Bronchial epithelial cell (primary cell): Measurements from ENCODE around the gene CABLES2. TPM values are rescaled to one million over a fixed set of nuclear protein-coding genes. Genes with fewer than 3 reads are reported as not detected.

Source experiments
- DNase-seq: peaks from one replicate; pipeline ENCODE4 v3.0.0-alpha.2; 2010; ENCODE audit warnings: low read depth
- FAIRE-seq: peaks from 2 replicates; lab custom pipeline; 2011; peaks lifted over from hg19 to GRCh38; lab: Jason Lieb, UNC
- H3K27me3 ChIP-seq: 2 replicates; pipeline ENCODE4 v1.5.1; 2011; ENCODE audit warnings: low read length; ENCODE audit not compliant: control insufficient read depth, insufficient read depth
- H3K36me3 ChIP-seq: 2 replicates; pipeline ENCODE4 v1.5.1; 2011; ENCODE audit warnings: low read length; ENCODE audit not compliant: control insufficient read depth, insufficient read depth
- H3K4me3 ChIP-seq: 2 replicates; pipeline ENCODE4 v1.5.1; 2011; ENCODE audit warnings: mild to moderate bottlenecking, low read depth, low read length, control low read depth
- total RNA-seq: library from RNA; depleted of rRNA; stranded (reverse); fragments of >200 nt; gene quantifications from 2 replicates; pipeline ENCODE4 v1.2.1, GENCODE V29; 2014
- TF ChIP-seq, protein P1 (sequence below): IDR thresholded peaks from 2 replicates; pipeline ENCODE4 v1.5.1; 2011; ENCODE audit warnings: mild to moderate bottlenecking, moderate library complexity, low read length, control low read depth, inconsistent platforms; ENCODE audit not compliant: insufficient read depth, severe bottlenecking

Gene CABLES2
- total RNA-seq, 1 donor from 2014 or later = 1.3 TPM

- DNase-seq = no peak
- no peak for FAIRE-seq
- H3K27me3 ChIP-seq = no peaks in the 10 kb centered on the region
- H3K36me3 ChIP-seq = peaks cover 5% of the 10 kb centered on the region
- TF ChIP-seq, protein P1, sequence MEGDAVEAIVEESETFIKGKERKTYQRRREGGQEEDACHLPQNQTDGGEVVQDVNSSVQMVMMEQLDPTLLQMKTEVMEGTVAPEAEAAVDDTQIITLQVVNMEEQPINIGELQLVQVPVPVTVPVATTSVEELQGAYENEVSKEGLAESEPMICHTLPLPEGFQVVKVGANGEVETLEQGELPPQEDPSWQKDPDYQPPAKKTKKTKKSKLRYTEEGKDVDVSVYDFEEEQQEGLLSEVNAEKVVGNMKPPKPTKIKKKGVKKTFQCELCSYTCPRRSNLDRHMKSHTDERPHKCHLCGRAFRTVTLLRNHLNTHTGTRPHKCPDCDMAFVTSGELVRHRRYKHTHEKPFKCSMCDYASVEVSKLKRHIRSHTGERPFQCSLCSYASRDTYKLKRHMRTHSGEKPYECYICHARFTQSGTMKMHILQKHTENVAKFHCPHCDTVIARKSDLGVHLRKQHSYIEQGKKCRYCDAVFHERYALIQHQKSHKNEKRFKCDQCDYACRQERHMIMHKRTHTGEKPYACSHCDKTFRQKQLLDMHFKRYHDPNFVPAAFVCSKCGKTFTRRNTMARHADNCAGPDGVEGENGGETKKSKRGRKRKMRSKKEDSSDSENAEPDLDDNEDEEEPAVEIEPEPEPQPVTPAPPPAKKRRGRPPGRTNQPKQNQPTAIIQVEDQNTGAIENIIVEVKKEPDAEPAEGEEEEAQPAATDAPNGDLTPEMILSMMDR = no peak
- H3K4me3 ChIP-seq = no peak overlapping the region
Observed at GRCh38 chr20:62394248-62395245, 12.5 kb downstream of the CABLES2 start.

- FAIRE-seq (no peak), DNase-seq (no peak)
- Histone ChIP-seq H3K27me3 (no peaks in the 10 kb centered on the region), H3K36me3 (peaks cover 10% of the 10 kb centered on the region), H3K4me3 (no peak overlapping the region)
- TF ChIP-seq, protein P1 = no peak
Observed at GRCh38 chr20:62393830-62394229, 13.3 kb downstream of the CABLES2 start.

DNA sequence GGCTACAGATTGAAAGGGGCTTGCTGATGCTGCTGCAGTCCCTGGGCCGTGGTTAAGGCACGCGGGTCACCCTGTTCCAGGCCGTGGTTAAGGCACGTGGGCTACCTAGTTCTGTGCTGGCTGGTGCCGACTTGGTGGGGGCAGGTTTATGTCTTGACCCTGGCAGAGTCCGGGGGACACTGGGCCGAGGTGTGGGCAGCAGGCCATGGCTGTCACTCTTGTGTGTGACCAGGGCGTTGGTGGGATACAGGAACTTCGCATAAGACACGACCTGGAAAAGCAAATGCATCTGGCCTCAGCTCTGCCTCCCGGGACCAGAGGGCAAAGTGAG is 13.8 kb downstream of the CABLES2 start:
- H3K36me3 ChIP-seq = peaks cover 12% of the 10 kb centered on the region
- H3K27me3 ChIP-seq = no peaks in the 10 kb centered on the region
- FAIRE-seq (no peak), DNase-seq (no peak)
- H3K4me3 ChIP-seq = no peak overlapping the region
- TF ChIP-seq, protein P1 = no peak

DNA sequence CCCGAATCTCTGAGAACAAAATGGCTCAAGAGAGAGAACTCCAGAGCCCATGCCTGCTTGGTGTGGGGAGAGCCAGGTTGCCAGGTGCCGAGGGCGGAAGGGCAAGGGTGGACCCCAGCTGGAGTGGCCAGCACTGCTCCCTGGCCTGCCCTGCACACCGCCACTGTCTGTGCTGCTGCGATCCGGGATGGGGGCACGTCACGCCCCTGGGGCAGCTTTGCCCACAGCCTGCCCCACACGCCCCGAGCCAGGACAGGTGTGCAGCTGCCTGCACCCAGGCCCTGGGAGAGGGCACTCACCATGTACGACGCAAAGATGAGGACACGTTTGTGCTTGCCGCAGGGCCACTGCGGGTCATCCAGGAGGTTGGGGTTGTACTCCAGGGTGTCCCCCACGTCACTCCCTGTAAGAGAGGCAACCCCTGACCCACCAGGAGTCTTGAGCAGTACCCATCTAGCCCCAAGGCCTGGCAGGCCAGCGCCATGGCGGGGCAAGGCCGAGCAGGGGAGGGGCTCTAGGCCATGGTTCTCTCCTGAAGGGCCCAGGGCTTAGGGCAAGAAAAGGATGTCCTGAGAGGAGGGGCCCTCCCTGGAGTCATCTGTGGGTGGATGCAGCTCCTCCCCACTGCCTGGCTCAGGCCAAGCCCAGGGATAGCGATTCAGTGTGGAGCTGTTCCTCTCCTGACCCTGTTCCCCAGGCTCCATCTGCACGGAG is 14.3 kb downstream of the CABLES2 start:
- DNase-seq (no peak), FAIRE-seq (no peak)
- peaks cover 14% of the 10 kb centered on the region for H3K36me3 ChIP-seq
- no peak overlapping the region for H3K4me3 ChIP-seq
- no peaks in the 10 kb centered on the region for H3K27me3 ChIP-seq
- TF ChIP-seq, protein P1 = no peak

DNA sequence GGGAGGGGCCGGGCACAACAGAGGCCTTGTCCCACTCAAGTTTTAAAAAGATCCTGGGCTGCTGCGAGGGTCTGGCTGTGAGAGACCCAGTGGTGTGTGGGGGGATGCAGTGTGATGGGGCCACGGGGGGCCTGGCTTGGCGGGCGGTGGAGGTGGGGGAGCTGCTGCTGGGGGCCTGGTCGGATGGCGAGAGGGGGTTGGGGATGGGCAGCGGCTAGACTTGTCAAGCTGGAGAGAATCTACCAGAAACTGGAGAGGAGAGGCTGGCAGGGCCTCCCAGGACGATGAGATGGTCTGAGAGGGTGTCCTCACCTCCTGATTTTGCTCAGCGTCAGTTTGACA is 15.0 kb downstream of the CABLES2 start:
- TF ChIP-seq, protein P1 = no peak
- H3K36me3 ChIP-seq = peaks cover 17% of the 10 kb centered on the region
- FAIRE-seq (no peak), DNase-seq (no peak)
- no peak overlapping the region for H3K4me3 ChIP-seq
- H3K27me3 ChIP-seq = no peaks in the 10 kb centered on the region
